ENCODE measurements around the gene DDX25. TPM values are rescaled to one million over a fixed set of nuclear protein-coding genes. Genes with fewer than 3 reads are reported as not detected.

The DDX25 gene
- polyA plus RNA-seq, 1 donor (not counting 4 experiments of a cell fraction or from before 2014, with no cell fraction given): 0.12 TPM

DNA sequence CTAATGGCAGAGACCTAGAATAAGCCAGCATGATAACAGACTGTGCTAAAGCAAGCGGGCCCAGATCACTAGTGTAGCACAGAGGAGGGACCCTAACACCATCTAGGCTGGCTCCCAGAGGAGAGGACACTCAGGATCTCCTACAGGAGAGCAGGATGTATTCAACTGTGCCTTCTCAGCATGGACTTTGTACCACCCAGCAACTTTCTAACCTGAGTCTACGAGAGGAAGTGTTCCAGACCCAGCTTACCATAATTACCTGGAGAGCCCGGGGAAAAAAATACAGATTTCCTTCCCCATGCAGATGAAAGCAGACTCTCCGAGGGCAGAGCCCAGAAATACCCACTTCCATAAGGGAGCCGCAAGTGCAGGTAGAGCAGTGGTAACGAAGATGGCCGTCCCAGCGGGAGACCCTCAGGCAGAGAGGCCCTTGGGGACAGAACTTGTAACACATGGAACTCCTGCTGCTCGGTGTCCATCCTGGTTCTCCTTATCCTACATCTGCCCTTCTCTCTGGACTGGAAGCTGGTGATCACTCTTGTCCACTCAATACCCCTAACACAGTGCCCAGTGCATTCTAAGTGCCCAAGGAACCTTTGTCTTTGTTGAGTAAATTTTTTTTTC, 20.2 kb downstream of the DDX25 start:
- Histone ChIP-seq H4K20me1 (ENCODE audit: control insufficient read depth, extremely low read depth, insufficient read depth, low read length) (no peaks in the 10 kb centered on the region), H3K4me1 (ENCODE audit: control insufficient read depth, extremely low read depth, insufficient read depth, low read length) (no peaks in the 10 kb centered on the region), H3K4me2 (ENCODE audit: control insufficient read depth, extremely low read depth, insufficient read depth, low read depth, low read length) (no peak overlapping the region), H3K4me3 (ENCODE audit: control insufficient read depth in 2 of 3, extremely low read depth in 1 of 3, insufficient read depth in 2 of 3, low read depth in 1 of 3, low read length in 3 of 3) (no peak overlapping the region), H2AFZ (ENCODE audit: control insufficient read depth, low read length) (no peak overlapping the region), H3K79me2 (ENCODE audit: control insufficient read depth, insufficient read depth, low read length) (no peaks in the 10 kb centered on the region), H3K36me3 (ENCODE audit: control insufficient read depth in 2 of 2, extremely low read depth in 1 of 2, insufficient read depth in 2 of 2, low read length in 2 of 2) (no peaks in the 10 kb centered on the region), H3K9me3 (ENCODE audit: control insufficient read depth, low read depth, low read length) (no peaks in the 10 kb centered on the region), H3K27ac (ENCODE audit: control insufficient read depth, insufficient read depth, low read length) (no peak overlapping the region), H3K27me3 (ENCODE audit: control insufficient read depth, extremely low read depth, insufficient read depth, low read length) (peaks cover 2% of the 10 kb centered on the region), H3K9ac (ENCODE audit: control insufficient read depth, extremely low read depth, insufficient read depth, low read length) (no peak overlapping the region), H3K9me1 (ENCODE audit: control insufficient read depth, extremely low read depth, insufficient read depth, low read length) (no peaks in the 10 kb centered on the region)
- TF ChIP-seq EZH2 (IDR thresholded peaks at IDR 0.05; ENCODE audit: low read length): no peak
- TF ChIP-seq, protein P1, sequence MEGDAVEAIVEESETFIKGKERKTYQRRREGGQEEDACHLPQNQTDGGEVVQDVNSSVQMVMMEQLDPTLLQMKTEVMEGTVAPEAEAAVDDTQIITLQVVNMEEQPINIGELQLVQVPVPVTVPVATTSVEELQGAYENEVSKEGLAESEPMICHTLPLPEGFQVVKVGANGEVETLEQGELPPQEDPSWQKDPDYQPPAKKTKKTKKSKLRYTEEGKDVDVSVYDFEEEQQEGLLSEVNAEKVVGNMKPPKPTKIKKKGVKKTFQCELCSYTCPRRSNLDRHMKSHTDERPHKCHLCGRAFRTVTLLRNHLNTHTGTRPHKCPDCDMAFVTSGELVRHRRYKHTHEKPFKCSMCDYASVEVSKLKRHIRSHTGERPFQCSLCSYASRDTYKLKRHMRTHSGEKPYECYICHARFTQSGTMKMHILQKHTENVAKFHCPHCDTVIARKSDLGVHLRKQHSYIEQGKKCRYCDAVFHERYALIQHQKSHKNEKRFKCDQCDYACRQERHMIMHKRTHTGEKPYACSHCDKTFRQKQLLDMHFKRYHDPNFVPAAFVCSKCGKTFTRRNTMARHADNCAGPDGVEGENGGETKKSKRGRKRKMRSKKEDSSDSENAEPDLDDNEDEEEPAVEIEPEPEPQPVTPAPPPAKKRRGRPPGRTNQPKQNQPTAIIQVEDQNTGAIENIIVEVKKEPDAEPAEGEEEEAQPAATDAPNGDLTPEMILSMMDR (optimal IDR thresholded peaks at IDR 0.05 in 1 of 3, IDR thresholded peaks at IDR 0.05 in 1 of 3, conservative IDR thresholded peaks at IDR 0.05 in 1 of 3; ENCODE audit: extremely low read depth in 1 of 3, insufficient read depth in 2 of 3, low read length in 3 of 3): no peak
- DNase-seq (ENCODE audit: low read depth, low spot score): no peak
- FAIRE-seq: no peak
- dilution Hi-C loops (cut with MboI; ENCODE audit: extremely low pct_ligation_motif_present, low sequenced_read_pairs): loop anchor here (25.0 kb wide), 1 partner anchor 288 kb away; the partner anchor contains the start of genes FAM118B and RPUSD4

- DNase-seq (ENCODE audit: low read depth, low spot score) (no peak), FAIRE-seq (no peak)
- Histone ChIP-seq H3K9ac (ENCODE audit: control insufficient read depth, extremely low read depth, insufficient read depth, low read length) (no peak overlapping the region), H3K27me3 (ENCODE audit: control insufficient read depth, extremely low read depth, insufficient read depth, low read length) (peaks cover 8% of the 10 kb centered on the region), H3K79me2 (ENCODE audit: control insufficient read depth, insufficient read depth, low read length) (no peaks in the 10 kb centered on the region), H3K36me3 (ENCODE audit: control insufficient read depth in 2 of 2, extremely low read depth in 1 of 2, insufficient read depth in 2 of 2, low read length in 2 of 2) (no peaks in the 10 kb centered on the region), H3K4me1 (ENCODE audit: control insufficient read depth, extremely low read depth, insufficient read depth, low read length) (no peaks in the 10 kb centered on the region), H4K20me1 (ENCODE audit: control insufficient read depth, extremely low read depth, insufficient read depth, low read length) (no peaks in the 10 kb centered on the region), H3K9me1 (ENCODE audit: control insufficient read depth, extremely low read depth, insufficient read depth, low read length) (no peaks in the 10 kb centered on the region), H3K4me2 (ENCODE audit: control insufficient read depth, extremely low read depth, insufficient read depth, low read depth, low read length) (no peak overlapping the region), H3K27ac (ENCODE audit: control insufficient read depth, insufficient read depth, low read length) (no peak overlapping the region), H3K4me3 (ENCODE audit: control insufficient read depth in 2 of 3, extremely low read depth in 1 of 3, insufficient read depth in 2 of 3, low read depth in 1 of 3, low read length in 3 of 3) (no peak overlapping the region), H3K9me3 (ENCODE audit: control insufficient read depth, low read depth, low read length) (no peaks in the 10 kb centered on the region), H2AFZ (ENCODE audit: control insufficient read depth, low read length) (no peak overlapping the region)
- dilution Hi-C loops (cut with MboI; ENCODE audit: extremely low pct_ligation_motif_present, low sequenced_read_pairs): loop anchor here (25.0 kb wide), 1 partner anchor 287 kb away; the partner anchor contains the start of genes FAM118B and RPUSD4
- TF ChIP-seq, protein P1 (optimal IDR thresholded peaks at IDR 0.05 in 1 of 3, IDR thresholded peaks at IDR 0.05 in 1 of 3, conservative IDR thresholded peaks at IDR 0.05 in 1 of 3; ENCODE audit: extremely low read depth in 1 of 3, insufficient read depth in 2 of 3, low read length in 3 of 3): no peak
- TF ChIP-seq EZH2 (IDR thresholded peaks at IDR 0.05; ENCODE audit: low read length): no peak
Observed at GRCh38 chr11:125925247-125925740, 21.0 kb downstream of the DDX25 start.
